Natural killer cell treated with Interleukin-12 subunit alpha and Interleukin-12 subunit beta and Interleukin-15 and Interleukin-18, amount 100 ng/mL, for 72 hours (primary cell): ENCODE results near the gene TRIM38. TPM values are rescaled to one million over a fixed set of nuclear protein-coding genes. Genes with fewer than 3 reads are reported as not detected.

Experiments
- ATAC-seq, 2 donors: fragments of 150-1000 bp; cut with Tn5 transposase in 1 of 2; sonication (Bioruptor Pico), chemical (Tn5 transposase) in 1 of 2; 2 replicates each; pipeline ENCODE4 v1.10.0; 2021
- DNase-seq: peaks from one replicate; pipeline ENCODE4 v3.0.0; 2022; ENCODE audit warnings: low spot score
- H3K27ac Mint-ChIP-seq, 2 donors: 1 replicate in 1 of 2; 2 replicates in 1 of 2; pipeline ENCODE4 v1.8.0; 2022; ENCODE audit warnings: mixed read lengths in 2 of 2, mild to moderate bottlenecking in 1 of 2, moderate library complexity in 1 of 2
- H3K27me3 Mint-ChIP-seq, 2 donors: 1 replicate in 1 of 2; 2 replicates in 1 of 2; pipeline ENCODE4 v1.8.0; 2022; ENCODE audit warnings: mixed read lengths in 2 of 2
- H3K36me3 Mint-ChIP-seq: one replicate; pipeline ENCODE4 v1.8.0; 2022; ENCODE audit warnings: mixed read lengths
- H3K4me1 Mint-ChIP-seq, 2 donors: 1 replicate in 1 of 2; 2 replicates in 1 of 2; pipeline ENCODE4 v1.8.0; 2022; ENCODE audit warnings: low read depth in 2 of 2, mixed read lengths in 2 of 2, mild to moderate bottlenecking in 1 of 2
- H3K4me3 Mint-ChIP-seq: one replicate; pipeline ENCODE4 v1.8.0; 2022; ENCODE audit warnings: mixed read lengths
- H3K9me3 Mint-ChIP-seq: 2 replicates; pipeline ENCODE4 v1.8.0; 2022; ENCODE audit warnings: mixed read lengths
- total RNA-seq, 2 donors: library from RNA; stranded (reverse); gene quantifications; one replicate each; pipeline ENCODE4 v1.2.3, GENCODE V29; 2022

TRIM38 gene
- total RNA-seq, 2 donors from 2014 or later = 17.8 to 19.1 TPM

- Mint-ChIP-seq H3K4me1 (peaks cover 50 to 57% of the 10 kb centered on the region in 2 donors), H3K9me3 (no peaks in the 10 kb centered on the region), H3K27me3 (no peaks in the 10 kb centered on the region), H3K36me3 (no peaks in the 10 kb centered on the region), H3K4me3 (peak overlapping the region; percentile 83), H3K27ac (peak overlapping the region; percentile 90 to 99)
- ATAC-seq (no peak), DNase-seq (no peak)
Observed at GRCh38 chr6:26025047-26025893, 62.7 kb downstream of the TRIM38 start.

GRCh38 chr6:26025894-26026832 lies 63.6 kb downstream of the TRIM38 start:
- H3K4me1 Mint-ChIP-seq = peaks cover 52 to 55% of the 10 kb centered on the region in 2 donors

GRCh38 chr6:26026833-26027490 lies 64.4 kb downstream of the TRIM38 start:
- Mint-ChIP-seq H3K4me3 (peak overlapping the region; percentile 83), H3K27me3 (no peaks in the 10 kb centered on the region), H3K36me3 (no peaks in the 10 kb centered on the region), H3K9me3 (no peaks in the 10 kb centered on the region), H3K4me1 (peaks cover 54 to 57% of the 10 kb centered on the region in 2 donors), H3K27ac (peak overlapping the region; percentile 90 to 99)
- peak; percentile 92 for DNase-seq
- peak; percentile 79 to 83 for ATAC-seq

More at GRCh38 chr6:26025894-26026832, 63.6 kb downstream of the TRIM38 start:
- no peaks in the 10 kb centered on the region for H3K36me3 Mint-ChIP-seq
- H3K4me3 Mint-ChIP-seq = peak overlapping the region; percentile 83
- peak overlapping the region; percentile 90 to 99 for H3K27ac Mint-ChIP-seq
- H3K27me3 Mint-ChIP-seq = no peaks in the 10 kb centered on the region
- no peaks in the 10 kb centered on the region for H3K9me3 Mint-ChIP-seq
- DNase-seq (peak; percentile 92), ATAC-seq (peak; percentile 47 to 64)

- peak overlapping the region; percentile 90 to 99 for H3K27ac Mint-ChIP-seq
- H3K9me3 Mint-ChIP-seq = no peaks in the 10 kb centered on the region
- peak overlapping the region; percentile 83 for H3K4me3 Mint-ChIP-seq
- ATAC-seq (no peak), DNase-seq (no peak)
- no peaks in the 10 kb centered on the region for H3K36me3 Mint-ChIP-seq
- H3K27me3 Mint-ChIP-seq = no peaks in the 10 kb centered on the region
- peaks cover 55 to 62% of the 10 kb centered on the region in 2 donors for H3K4me1 Mint-ChIP-seq
Observed at GRCh38 chr6:26027491-26028211, 65.0 kb downstream of the TRIM38 start.

GRCh38 chr6:26028212-26028745 lies 65.7 kb downstream of the TRIM38 start:
- H3K36me3 Mint-ChIP-seq = no peaks in the 10 kb centered on the region
- peak overlapping the region; percentile 90 to 99 for H3K27ac Mint-ChIP-seq
- H3K27me3 Mint-ChIP-seq = no peaks in the 10 kb centered on the region
- peaks cover 56 to 65% of the 10 kb centered on the region in 2 donors for H3K4me1 Mint-ChIP-seq
- no peak for DNase-seq
- ATAC-seq = no peak
- H3K4me3 Mint-ChIP-seq = peak overlapping the region; percentile 83
- no peaks in the 10 kb centered on the region for H3K9me3 Mint-ChIP-seq

- H3K27ac Mint-ChIP-seq = peak overlapping the region; percentile 90 to 99
- H3K4me1 Mint-ChIP-seq = peaks cover 62 to 72% of the 10 kb centered on the region in 2 donors
- ATAC-seq (no peak), DNase-seq (no peak)
- peak overlapping the region; percentile 24 for H3K4me3 Mint-ChIP-seq
- H3K36me3 Mint-ChIP-seq = no peaks in the 10 kb centered on the region
- no peaks in the 10 kb centered on the region for H3K9me3 Mint-ChIP-seq
- H3K27me3 Mint-ChIP-seq = no peaks in the 10 kb centered on the region
Observed at GRCh38 chr6:26028746-26029569, 66.4 kb downstream of the TRIM38 start.

- peaks cover 61 to 75% of the 10 kb centered on the region in 2 donors for H3K4me1 Mint-ChIP-seq
- H3K36me3 Mint-ChIP-seq = no peaks in the 10 kb centered on the region
- ATAC-seq (no peak), DNase-seq (no peak)
- H3K9me3 Mint-ChIP-seq = no peaks in the 10 kb centered on the region
- no peak overlapping the region for H3K4me3 Mint-ChIP-seq
- no peaks in the 10 kb centered on the region for H3K27me3 Mint-ChIP-seq
- peak overlapping the region; percentile 90 to 99 for H3K27ac Mint-ChIP-seq
Observed at GRCh38 chr6:26029570-26029856, 66.9 kb downstream of the TRIM38 start.

GRCh38 chr6:26029857-26030653 lies 67.5 kb downstream of the TRIM38 start:
- no peak for DNase-seq
- no peaks in the 10 kb centered on the region for H3K36me3 Mint-ChIP-seq
- H3K9me3 Mint-ChIP-seq = no peaks in the 10 kb centered on the region
- peaks cover 65 to 80% of the 10 kb centered on the region in 2 donors for H3K4me1 Mint-ChIP-seq
- H3K27ac Mint-ChIP-seq = peak overlapping the region; percentile 90 to 99
- H3K4me3 Mint-ChIP-seq = peak overlapping the region; percentile 95
- no peak for ATAC-seq
- no peaks in the 10 kb centered on the region for H3K27me3 Mint-ChIP-seq

GRCh38 chr6:26030716-26031115 lies 68.1 kb downstream of the TRIM38 start:
- Mint-ChIP-seq H3K9me3 (no peaks in the 10 kb centered on the region), H3K27me3 (no peaks in the 10 kb centered on the region), H3K36me3 (no peaks in the 10 kb centered on the region), H3K27ac (peak overlapping the region; percentile 99), H3K4me1 (peaks cover 63 to 74% of the 10 kb centered on the region in 2 donors), H3K4me3 (peak overlapping the region; percentile 95)
- DNase-seq = no peak
- no peak for ATAC-seq

GRCh38 chr6:26031151-26031594 lies 68.6 kb downstream of the TRIM38 start:
- no peak for DNase-seq
- peak overlapping the region; percentile 99 for H3K27ac Mint-ChIP-seq
- peak overlapping the region; percentile 95 for H3K4me3 Mint-ChIP-seq
- no peaks in the 10 kb centered on the region for H3K27me3 Mint-ChIP-seq
- H3K4me1 Mint-ChIP-seq = peaks cover 58 to 74% of the 10 kb centered on the region in 2 donors
- no peaks in the 10 kb centered on the region for H3K36me3 Mint-ChIP-seq
- ATAC-seq = no peak
- H3K9me3 Mint-ChIP-seq = no peaks in the 10 kb centered on the region

- Mint-ChIP-seq H3K27me3 (no peaks in the 10 kb centered on the region), H3K4me1 (peaks cover 53 to 70% of the 10 kb centered on the region in 2 donors), H3K36me3 (no peaks in the 10 kb centered on the region), H3K27ac (peak overlapping the region; percentile 99), H3K4me3 (peak overlapping the region; percentile 95), H3K9me3 (no peaks in the 10 kb centered on the region)
- ATAC-seq = peak; percentile 78 to 79
- DNase-seq = peak; percentile 81
Observed at GRCh38 chr6:26031595-26032339, 69.2 kb downstream of the TRIM38 start.
